K562 (cell line): ENCODE data around the gene PRKCE. TPM values are rescaled to one million over a fixed set of nuclear protein-coding genes. Genes with fewer than 3 reads are reported as not detected.

Experiments
- ATAC-seq: fragments of 200-7000 bp; cut with Tn5 transposase; 3 replicates; pipeline ENCODE4 v1.9.1; 2020; ENCODE audit warnings: moderate library complexity
- BruUV-seq: library from RNA; stranded (reverse); fragments of 400-500 nt; replicated peaks from 2 replicates; lab custom pipeline; 2021; lab: Mats Ljungman, UMichigan
- CTCF ChIA-PET: fragments of 300-600 bp; formaldehyde crosslinking; extraction: SDS; loops from one replicate; lab custom pipeline; 2021; ENCODE audit warnings: low intra/inter-chr PET ratio; lab: Yijun Ruan, JAX
- POLR2A ChIA-PET: fragments of 300-600, 350-650 bp; sonication (Branson Sonifier 250); formaldehyde crosslinking; extraction: SDS; loops from one replicate; lab custom pipeline; 2021; ENCODE audit warnings: antibody characterized with exemption, inconsistent platforms; lab: Yijun Ruan, JAX
- DNase-seq, 4 experiments: peaks; one replicate each; pipeline versions ENCODE4 v3.0.0 to v3.0.0-alpha.2; 2011 to 2018; ENCODE audit warnings: low spot score in 3 of 4, mixed read lengths in 3 of 4; ENCODE audit errors: extremely low read depth in 1 of 4
- FAIRE-seq: peaks from 2 replicates; lab custom pipeline; 2011; peaks lifted over from hg19 to GRCh38; lab: Jason Lieb, UNC
- H2AFZ ChIP-seq: 2 replicates; pipeline ENCODE4 v1.6.0; 2011; ENCODE audit warnings: low read depth, low read length, control low read depth, inconsistent platforms
- H3K27ac ChIP-seq: fragments of 200-600 bp; 3 replicates; pipeline ENCODE4 v1.8.0; 2011; ENCODE audit warnings: low read depth, mild to moderate bottlenecking, control low read depth, inconsistent platforms, low read length, moderate library complexity, mixed read lengths; ENCODE audit errors: extremely low read depth
- H3K27me3 ChIP-seq, 2 experiments: fragments of 300-600 bp in 1 of 2; 2 replicates in 1 of 2; 3 replicates in 1 of 2; pipeline versions ENCODE4 v1.6.0 to v1.8.0; 2011; ENCODE audit warnings: inconsistent platforms in 2 of 2, low read length in 2 of 2, mild to moderate bottlenecking in 1 of 2, mixed read lengths in 1 of 2, moderate library complexity in 1 of 2; ENCODE audit not compliant: control insufficient read depth in 2 of 2, insufficient read depth in 2 of 2
- H3K36me3 ChIP-seq: fragments of 300-600 bp; 3 replicates; pipeline ENCODE4 v1.8.0; 2011; ENCODE audit warnings: mild to moderate bottlenecking, low read length, inconsistent platforms; ENCODE audit not compliant: control insufficient read depth, insufficient read depth
- H3K4me1 ChIP-seq, 2 experiments: fragments of 200-600 bp in 1 of 2; replicated peaks in 1 of 2; 2 replicates in 1 of 2; 3 replicates in 1 of 2; pipeline versions ENCODE4 v1.5.1 to v1.8.0; 2011; ENCODE audit warnings: inconsistent platforms in 2 of 2, low read length in 2 of 2, mild to moderate bottlenecking in 1 of 2, mixed read lengths in 1 of 2, moderate library complexity in 1 of 2; ENCODE audit not compliant: control insufficient read depth in 2 of 2, insufficient read depth in 2 of 2
- H3K4me2 ChIP-seq: 2 replicates; pipeline ENCODE4 v1.6.1; 2011; ENCODE audit warnings: low read length, control low read depth, inconsistent platforms, mixed read lengths; ENCODE audit not compliant: insufficient read depth
- H3K4me3 ChIP-seq: fragments of 200-600 bp; sonication (generic), shearing (Covaris generic); 2 replicates; pipeline ENCODE4 v1.5.1; 2016; ENCODE audit warnings: control low read depth, inconsistent platforms
- H3K79me2 ChIP-seq: fragments of 200-600 bp; 3 replicates; pipeline ENCODE4 v1.8.0; 2011; ENCODE audit warnings: low read length, inconsistent platforms; ENCODE audit not compliant: control insufficient read depth, insufficient read depth
- H3K9ac ChIP-seq, 2 experiments: 2 replicates each; pipeline versions ENCODE4 v1.6.0 to v1.6.1; 2011; ENCODE audit warnings: low read depth in 2 of 2, low read length in 2 of 2, control low read depth in 1 of 2, inconsistent platforms in 1 of 2, mild to moderate bottlenecking in 1 of 2, mixed read lengths in 1 of 2; ENCODE audit not compliant: insufficient read depth in 1 of 2
- H3K9me1 ChIP-seq: one replicate; pipeline ENCODE4 v1.6.0; 2011; ENCODE audit warnings: inconsistent platforms, mild to moderate bottlenecking, low read length, moderate library complexity; ENCODE audit not compliant: control insufficient read depth, insufficient read depth
- H3K9me3 ChIP-seq: replicated peaks from 2 replicates; pipeline ENCODE4 v1.5.1; 2011; ENCODE audit warnings: low read depth, low read length, inconsistent platforms; ENCODE audit not compliant: control insufficient read depth, insufficient read depth
- H4K20me1 ChIP-seq: replicated peaks from 2 replicates; pipeline ENCODE4 v1.6.1; 2011; ENCODE audit warnings: low read length, inconsistent platforms, mixed read lengths; ENCODE audit not compliant: control insufficient read depth, insufficient read depth
- CSDE1 ChIP-seq, 2 experiments: fragments of 450-650 bp; IDR thresholded peaks; 2 replicates each; pipeline ENCODE4 v1.6.1; 2016; ENCODE audit warnings: mild to moderate bottlenecking in 1 of 2
- KLF13 ChIP-seq: fragments of 450-650 bp; IDR thresholded peaks from 2 replicates; pipeline ENCODE4 v1.6.1; 2016; ENCODE audit warnings: missing genetic modification characterization, low read depth, mild to moderate bottlenecking, missing compliant biosample characterization, moderate library complexity, borderline replicate concordance
- RBBP5 ChIP-seq: fragments of 200-600 bp; sonication (generic); IDR thresholded peaks from 2 replicates; pipeline ENCODE4 v1.6.1; 2012; ENCODE audit warnings: borderline replicate concordance, mild to moderate bottlenecking, low read length, control low read depth, inconsistent platforms; ENCODE audit not compliant: insufficient read depth, poor library complexity, severe bottlenecking
- TBP ChIP-seq: optimal IDR thresholded peaks from 2 replicates; pipeline ENCODE3; 2011; ENCODE audit warnings: low read depth, low read length, improper control_type of control experiment
- ZBED1 ChIP-seq: IDR thresholded peaks from 2 replicates; pipeline ENCODE4 v1.6.1; 2014
- WGBS: fragments of 100-300 bp; shearing (Covaris generic); methylation state at CpG from one replicate; pipeline ENCODE4 v1.1.6; 2016; ENCODE audit warnings: low coverage, mixed read lengths; ENCODE audit not compliant: insufficient coverage; ENCODE audit errors: missing lambda C conversion rate; 5-methylcytosine and 5-hydroxymethylcytosine counted together
- in situ Hi-C: fragments of 300-500 bp; cut with MboI; formaldehyde crosslinking; loops from 4 replicates; pipeline ENCODE4 v1.15.0; 2018; ENCODE audit warnings: inconsistent platforms, mixed read lengths
- intact Hi-C: fragments of 100-400 bp; cut with micrococcal nuclease; formaldehyde crosslinking; loops from 2 replicates; pipeline ENCODE4 v1.14.2; 2022
- polyA plus RNA-seq, 8 experiments: library from polyadenylated mRNA; depleted of rRNA in 4 of 8; stranded (reverse) in 5 of 8; unstranded in 3 of 8; fragments of >200 nt; fragmentation: Nextera tagmentation in 2 of 8; fragmentation: Illumina TruSeq in 1 of 8; extraction: Ambion mirVana in 2 of 8; extraction: Trizol in 1 of 8; gene quantifications; 2 replicates each; pipeline versions ENCODE4 v1.2.1 to v1.2.3, GENCODE V29; 2011 to 2014; ENCODE audit warnings: inconsistent platforms in 1 of 8, missing spikeins in 1 of 8
- total RNA-seq, 7 experiments: library from RNA; depleted of rRNA in 6 of 7; stranded (reverse); fragments of >200 nt in 6 of 7; fragmentation: Illumina TruSeq in 2 of 7; extraction: Trizol in 2 of 7; gene quantifications; 2 replicates each; pipeline versions ENCODE4 v1.2.1 to v1.2.3, GENCODE V29; 2011 to 2021; ENCODE audit warnings: low replicate concordance in 1 of 7
- TF ChIP-seq, protein P1 (sequence below): fragments of 450-650 bp; IDR thresholded peaks from 2 replicates; pipeline ENCODE4 v1.6.1; 2016
- TF ChIP-seq, protein P2 (sequence below): fragments of 450-650 bp; formaldehyde crosslinking; IDR thresholded peaks from 2 replicates; pipeline ENCODE4 v1.4.0; 2020; ENCODE audit warnings: mild to moderate bottlenecking, moderate library complexity
- TF ChIP-seq, protein P3 (sequence below): fragments of 450-650 bp; IDR thresholded peaks from 2 replicates; pipeline ENCODE4 v1.6.1; 2016; ENCODE audit warnings: low read depth

PRKCE gene
- total and polyA plus RNA-seq, 9 of the 15 experiments (the other 6 are each of a cell fraction or from before 2014, with no cell fraction given): 0.06 to 1.0 (median 0.22) TPM; not detected in 1

DNA sequence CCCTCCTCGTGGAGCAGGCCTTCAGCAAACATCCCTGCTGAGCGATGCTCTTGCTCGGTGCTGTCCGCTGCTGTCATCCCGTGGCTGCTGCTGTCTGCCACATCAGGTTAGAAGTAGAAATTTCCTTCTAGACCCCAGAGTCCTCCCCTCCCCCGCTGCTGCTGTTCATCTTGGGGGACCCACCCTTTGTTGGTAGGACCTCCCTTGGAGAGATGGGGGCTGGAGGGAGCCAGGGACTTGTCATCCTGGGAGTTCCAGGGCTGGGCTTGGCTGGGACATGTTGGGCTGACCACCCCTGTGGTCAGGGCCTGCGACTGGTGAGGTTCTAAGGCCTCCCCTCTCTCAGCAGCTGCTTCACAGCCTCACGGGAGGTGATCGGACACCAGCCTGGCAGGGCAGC lies 122.4 kb downstream of the PRKCE start:
- no peak overlapping the region for H2AFZ ChIP-seq
- H3K27ac ChIP-seq: no peak overlapping the region
- FAIRE-seq: no peak
- TF ChIP-seq, protein P1, sequence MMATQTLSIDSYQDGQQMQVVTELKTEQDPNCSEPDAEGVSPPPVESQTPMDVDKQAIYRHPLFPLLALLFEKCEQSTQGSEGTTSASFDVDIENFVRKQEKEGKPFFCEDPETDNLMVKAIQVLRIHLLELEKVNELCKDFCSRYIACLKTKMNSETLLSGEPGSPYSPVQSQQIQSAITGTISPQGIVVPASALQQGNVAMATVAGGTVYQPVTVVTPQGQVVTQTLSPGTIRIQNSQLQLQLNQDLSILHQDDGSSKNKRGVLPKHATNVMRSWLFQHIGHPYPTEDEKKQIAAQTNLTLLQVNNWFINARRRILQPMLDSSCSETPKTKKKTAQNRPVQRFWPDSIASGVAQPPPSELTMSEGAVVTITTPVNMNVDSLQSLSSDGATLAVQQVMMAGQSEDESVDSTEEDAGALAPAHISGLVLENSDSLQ: no peak
- TF ChIP-seq, protein P2, sequence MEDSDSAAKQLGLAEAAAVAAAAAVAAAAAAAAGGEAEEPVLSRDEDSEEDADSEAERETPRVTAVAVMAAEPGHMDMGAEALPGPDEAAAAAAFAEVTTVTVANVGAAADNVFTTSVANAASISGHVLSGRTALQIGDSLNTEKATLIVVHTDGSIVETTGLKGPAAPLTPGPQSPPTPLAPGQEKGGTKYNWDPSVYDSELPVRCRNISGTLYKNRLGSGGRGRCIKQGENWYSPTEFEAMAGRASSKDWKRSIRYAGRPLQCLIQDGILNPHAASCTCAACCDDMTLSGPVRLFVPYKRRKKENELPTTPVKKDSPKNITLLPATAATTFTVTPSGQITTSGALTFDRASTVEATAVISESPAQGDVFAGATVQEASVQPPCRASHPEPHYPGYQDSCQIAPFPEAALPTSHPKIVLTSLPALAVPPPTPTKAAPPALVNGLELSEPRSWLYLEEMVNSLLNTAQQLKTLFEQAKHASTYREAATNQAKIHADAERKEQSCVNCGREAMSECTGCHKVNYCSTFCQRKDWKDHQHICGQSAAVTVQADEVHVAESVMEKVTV (CRISPR knock-in tag): no peak
- TF ChIP-seq, protein P3, sequence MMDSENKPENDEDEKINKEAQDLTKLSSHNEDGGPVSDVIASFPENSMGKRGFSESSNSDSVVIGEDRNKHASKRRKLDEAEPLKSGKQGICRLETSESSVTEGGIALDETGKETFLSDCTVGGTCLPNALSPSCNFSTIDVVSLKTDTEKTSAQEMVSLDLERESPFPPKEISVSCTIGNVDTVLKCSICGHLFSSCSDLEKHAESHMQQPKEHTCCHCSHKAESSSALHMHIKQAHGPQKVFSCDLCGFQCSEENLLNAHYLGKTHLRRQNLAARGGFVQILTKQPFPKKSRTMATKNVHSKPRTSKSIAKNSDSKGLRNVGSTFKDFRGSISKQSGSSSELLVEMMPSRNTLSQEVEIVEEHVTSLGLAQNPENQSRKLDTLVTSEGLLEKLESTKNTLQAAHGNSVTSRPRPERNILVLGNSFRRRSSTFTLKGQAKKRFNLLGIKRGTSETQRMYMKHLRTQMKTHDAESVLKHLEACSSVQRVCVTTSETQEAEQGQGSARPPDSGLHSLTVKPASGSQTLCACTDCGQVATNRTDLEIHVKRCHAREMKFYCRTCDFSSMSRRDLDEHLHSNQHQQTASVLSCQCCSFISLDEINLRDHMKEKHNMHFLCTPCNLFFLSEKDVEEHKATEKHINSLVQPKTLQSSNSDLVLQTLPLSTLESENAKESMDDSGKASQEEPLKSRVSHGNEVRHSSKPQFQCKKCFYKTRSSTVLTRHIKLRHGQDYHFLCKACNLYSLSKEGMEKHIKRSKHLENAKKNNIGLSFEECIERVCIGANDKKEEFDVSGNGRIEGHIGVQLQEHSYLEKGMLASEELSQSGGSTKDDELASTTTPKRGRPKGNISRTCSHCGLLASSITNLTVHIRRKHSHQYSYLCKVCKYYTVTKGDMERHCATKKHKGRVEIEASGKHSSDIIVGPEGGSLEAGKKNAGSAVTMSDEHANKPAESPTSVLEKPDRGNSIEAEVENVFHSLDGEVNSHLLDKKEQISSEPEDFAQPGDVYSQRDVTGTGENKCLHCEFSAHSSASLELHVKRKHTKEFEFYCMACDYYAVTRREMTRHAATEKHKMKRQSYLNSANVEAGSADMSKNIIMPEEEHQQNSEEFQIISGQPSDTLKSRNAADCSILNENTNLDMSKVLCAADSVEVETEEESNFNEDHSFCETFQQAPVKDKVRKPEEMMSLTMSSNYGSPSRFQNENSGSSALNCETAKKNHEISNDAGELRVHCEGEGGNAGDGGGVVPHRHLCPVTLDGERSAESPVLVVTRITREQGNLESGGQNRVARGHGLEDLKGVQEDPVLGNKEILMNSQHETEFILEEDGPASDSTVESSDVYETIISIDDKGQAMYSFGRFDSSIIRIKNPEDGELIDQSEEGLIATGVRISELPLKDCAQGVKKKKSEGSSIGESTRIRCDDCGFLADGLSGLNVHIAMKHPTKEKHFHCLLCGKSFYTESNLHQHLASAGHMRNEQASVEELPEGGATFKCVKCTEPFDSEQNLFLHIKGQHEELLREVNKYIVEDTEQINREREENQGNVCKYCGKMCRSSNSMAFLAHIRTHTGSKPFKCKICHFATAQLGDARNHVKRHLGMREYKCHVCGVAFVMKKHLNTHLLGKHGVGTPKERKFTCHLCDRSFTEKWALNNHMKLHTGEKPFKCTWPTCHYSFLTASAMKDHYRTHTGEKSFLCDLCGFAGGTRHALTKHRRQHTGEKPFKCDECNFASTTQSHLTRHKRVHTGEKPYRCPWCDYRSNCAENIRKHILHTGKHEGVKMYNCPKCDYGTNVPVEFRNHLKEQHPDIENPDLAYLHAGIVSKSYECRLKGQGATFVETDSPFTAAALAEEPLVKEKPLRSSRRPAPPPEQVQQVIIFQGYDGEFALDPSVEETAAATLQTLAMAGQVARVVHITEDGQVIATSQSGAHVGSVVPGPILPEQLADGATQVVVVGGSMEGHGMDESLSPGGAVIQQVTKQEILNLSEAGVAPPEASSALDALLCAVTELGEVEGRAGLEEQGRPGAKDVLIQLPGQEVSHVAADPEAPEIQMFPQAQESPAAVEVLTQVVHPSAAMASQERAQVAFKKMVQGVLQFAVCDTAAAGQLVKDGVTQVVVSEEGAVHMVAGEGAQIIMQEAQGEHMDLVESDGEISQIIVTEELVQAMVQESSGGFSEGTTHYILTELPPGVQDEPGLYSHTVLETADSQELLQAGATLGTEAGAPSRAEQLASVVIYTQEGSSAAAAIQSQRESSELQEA: no peak
- TF ChIP-seq ZBED1 (no peak), KLF13 (tag) (no peak), RBBP5 (no peak), CSDE1 (IDR thresholded peaks at IDR 0.05) (no peak), TBP (no peak)
- H3K9me1 ChIP-seq: no peaks in the 10 kb centered on the region
- no peak overlapping the region for H3K4me3 ChIP-seq
- no peaks in the 10 kb centered on the region; the same call in 1 of the 2 replicates for H4K20me1 ChIP-seq
- H3K4me1 ChIP-seq: no peaks in the 10 kb centered on the region; a peak in 1 of 5 replicates
- no peaks in the 10 kb centered on the region for H3K79me2 ChIP-seq
- intact Hi-C loops: no loop called here
- 0 out of 4 replicates have a peak overlapping the region, but pooled peaks of 1 of the 2 experiments have one; percentile 47 for H3K9ac ChIP-seq
- peaks cover 12 to 53% of the 10 kb centered on the region in 2 experiments; a peak in 4 of 5 replicates for H3K27me3 ChIP-seq
- BruUV-seq: no TSS peak
- H3K4me2 ChIP-seq: no peak overlapping the region
- CTCF ChIA-PET: no interaction called here
- ATAC-seq: no peak
- WGBS: 21% methylated on average over 9 of the region's 9 CpGs
- POLR2A ChIA-PET: no interaction called here
- no peak for DNase-seq
- H3K9me3 ChIP-seq: no peaks in the 10 kb centered on the region
- no peaks in the 10 kb centered on the region for H3K36me3 ChIP-seq
- in situ Hi-C loops: no loop called here
